IMR-90 (cell line): ENCODE measurements around the gene ZBTB11. TPM values are rescaled to one million over a fixed set of nuclear protein-coding genes. Genes with fewer than 3 reads are reported as not detected.
"Not testable (repeated sequence)": the region's sequence is repeated elsewhere in the genome, so short reads cannot be mapped to it uniquely, and the experiment has no call there.

ENCODE experiments used
- ATAC-seq: fragments of 200-7000 bp; cut with Tn5 transposase; 2 replicates; pipeline ENCODE4 v1.9.1; 2020; ENCODE audit warnings: low read depth, mild to moderate bottlenecking, moderate library complexity
- BruUV-seq: library from RNA; stranded (reverse); fragments of 400-500 nt; replicated peaks from 2 replicates; lab custom pipeline; 2021; lab: Mats Ljungman, UMichigan
- CTCF ChIA-PET: fragments of 300-600 bp; formaldehyde crosslinking; extraction: SDS; loops from one replicate; lab custom pipeline; 2021; ENCODE audit warnings: antibody characterized with exemption; lab: Yijun Ruan, JAX
- POLR2A ChIA-PET: fragments of 300-600 bp; sonication (Branson Sonifier 250); formaldehyde crosslinking; loops from one replicate; lab custom pipeline; 2022; ENCODE audit warnings: antibody characterized with exemption; ENCODE audit not compliant: unreplicated experiment; lab: Charles Lee
- DNase-seq: peaks from one replicate; pipeline ENCODE4 v3.0.0; 2013
- H2AFZ ChIP-seq: replicated peaks from 2 replicates; pipeline ENCODE3; 2013; ENCODE audit warnings: low read length, mild to moderate bottlenecking; ENCODE audit not compliant: poor library complexity
- H2AK5ac ChIP-seq: 2 replicates; pipeline ENCODE4 v1.6.1; 2013; ENCODE audit warnings: low read depth, low read length, inconsistent platforms
- H2AK9ac ChIP-seq: replicated peaks from 2 replicates; pipeline ENCODE3; 2013; ENCODE audit warnings: mild to moderate bottlenecking, low read depth, low read length, moderate library complexity; ENCODE audit not compliant: poor library complexity
- H2BK120ac ChIP-seq: 2 replicates; pipeline ENCODE4 v1.6.1; 2013; ENCODE audit warnings: low read depth, low read length, inconsistent platforms
- H2BK15ac ChIP-seq: 3 replicates; pipeline ENCODE4 v1.6.1; 2013; ENCODE audit warnings: low read depth, low read length, inconsistent platforms
- H2BK20ac ChIP-seq: 2 replicates; pipeline ENCODE4 v1.6.1; 2013; ENCODE audit warnings: low read depth, mild to moderate bottlenecking, inconsistent platforms, low read length, moderate library complexity
- H2BK5ac ChIP-seq: 2 replicates; pipeline ENCODE4 v1.6.1; 2013; ENCODE audit warnings: mild to moderate bottlenecking, low read depth, low read length, inconsistent platforms; ENCODE audit not compliant: poor library complexity, severe bottlenecking
- H3K14ac ChIP-seq: replicated peaks from 2 replicates; pipeline ENCODE4 v1.6.1; 2013; ENCODE audit warnings: low read depth, low read length, inconsistent platforms
- H3K18ac ChIP-seq: 2 replicates; pipeline ENCODE4 v1.6.1; 2013; ENCODE audit warnings: low read depth, low read length, control low read depth
- H3K23ac ChIP-seq: 2 replicates; pipeline ENCODE4 v1.6.1; 2013; ENCODE audit warnings: low read depth, low read length, inconsistent platforms
- H3K27ac ChIP-seq: 2 replicates; pipeline ENCODE4 v1.5.1; 2013; ENCODE audit warnings: mild to moderate bottlenecking, control low read depth, low read length; ENCODE audit not compliant: insufficient read depth
- H3K27me3 ChIP-seq: 2 replicates; pipeline ENCODE4 v1.6.1; 2013; ENCODE audit warnings: low read length; ENCODE audit not compliant: control insufficient read depth, insufficient read depth
- H3K36me3 ChIP-seq: 2 replicates; pipeline ENCODE4 v1.6.1; 2013; ENCODE audit warnings: low read length, mixed read lengths; ENCODE audit not compliant: control insufficient read depth, insufficient read depth
- H3K4ac ChIP-seq: 2 replicates; pipeline ENCODE4 v1.6.1; 2013; ENCODE audit warnings: low read depth, low read length, inconsistent platforms
- H3K4me1 ChIP-seq: 2 replicates; pipeline ENCODE4 v1.6.1; 2013; ENCODE audit warnings: low read length, mixed read lengths; ENCODE audit not compliant: control insufficient read depth, insufficient read depth
- H3K4me2 ChIP-seq: 2 replicates; pipeline ENCODE4 v1.6.1; 2013; ENCODE audit warnings: low read depth, mild to moderate bottlenecking, control low read depth, low read length, moderate library complexity
- H3K4me3 ChIP-seq: 2 replicates; pipeline ENCODE4 v1.5.1; 2013; ENCODE audit warnings: low read depth, mild to moderate bottlenecking, control low read depth, low read length, moderate library complexity; ENCODE audit not compliant: insufficient read depth
- H3K56ac ChIP-seq: 2 replicates; pipeline ENCODE4 v1.6.1; 2013; ENCODE audit warnings: low read length, inconsistent platforms; ENCODE audit not compliant: insufficient read depth; ENCODE audit errors: extremely low read depth
- H3K79me1 ChIP-seq, 2 experiments: 2 replicates each; pipeline ENCODE4 v1.6.1; 2013; ENCODE audit warnings: low read length in 2 of 2, inconsistent platforms in 1 of 2, low read depth in 1 of 2
- H3K9ac ChIP-seq: 2 replicates; pipeline ENCODE4 v1.6.1; 2013; ENCODE audit warnings: low read depth, low read length, control low read depth
- H3K9me1 ChIP-seq: 2 replicates; pipeline ENCODE4 v1.6.1; 2013; ENCODE audit warnings: low read length, inconsistent platforms; ENCODE audit not compliant: insufficient read depth
- H3K9me3 ChIP-seq: 2 replicates; pipeline ENCODE4 v1.6.1; 2013; ENCODE audit warnings: low read length; ENCODE audit not compliant: control insufficient read depth, insufficient read depth
- H4K20me1 ChIP-seq: 2 replicates; pipeline ENCODE4 v1.6.1; 2013; ENCODE audit warnings: low read length, inconsistent platforms; ENCODE audit not compliant: insufficient read depth
- H4K5ac ChIP-seq: 2 replicates; pipeline ENCODE4 v1.6.1; 2013; ENCODE audit warnings: mild to moderate bottlenecking, low read depth, low read length, control low read depth
- H4K8ac ChIP-seq, 2 experiments: 2 replicates each; pipeline ENCODE4 v1.6.1; 2013; ENCODE audit warnings: low read depth in 2 of 2, low read length in 2 of 2, control low read depth in 1 of 2, inconsistent platforms in 1 of 2
- H4K91ac ChIP-seq: 2 replicates; pipeline ENCODE4 v1.6.1; 2013; ENCODE audit warnings: low read depth, low read length, inconsistent platforms; ENCODE audit not compliant: insufficient read depth
- WGBS, 2 experiments: methylation state at CpG; one replicate each; pipeline versions ENCODE4 v1.1.5 to v1.1.7; 2013; ENCODE audit warnings: missing lambda C conversion rate in 2 of 2; ENCODE audit not compliant: insufficient read length in 1 of 2; ENCODE audit errors: extremely low coverage in 2 of 2; 5-methylcytosine and 5-hydroxymethylcytosine counted together
- dilution Hi-C: fragments of 300-500 bp; cut with HindIII; formaldehyde crosslinking; loops from one replicate; pipeline ENCODE4 v1.14.3; 2018; ENCODE audit warnings: low sequenced_read_pairs; ENCODE audit not compliant: unreplicated experiment
- in situ Hi-C: fragments of 300-500 bp; cut with MboI; formaldehyde crosslinking; loops from 3 replicates; pipeline ENCODE4 v1.14.3; 2019; ENCODE audit warnings: low sequenced_read_pairs, inconsistent platforms, mixed read lengths
- intact Hi-C: fragments of 100-400 bp; cut with micrococcal nuclease; formaldehyde crosslinking; loops from 2 replicates; pipeline ENCODE4 v1.10.0; 2022
- polyA plus RNA-seq, 3 experiments: library from polyadenylated mRNA; depleted of rRNA; stranded (reverse); fragments of >200 nt; gene quantifications; 2 replicates each; pipeline ENCODE4 v1.2.3, GENCODE V29; 2012; ENCODE audit warnings: low replicate concordance in 1 of 3
- total RNA-seq: library from RNA; depleted of rRNA; stranded (reverse); fragments of >200 nt; gene quantifications from 2 replicates; pipeline ENCODE4 v1.2.3, GENCODE V29; 2012

ZBTB11 gene
- total and polyA plus RNA-seq, 2 of the 4 experiments (the other 2 are of a cell fraction), result 6.0 to 17.2 TPM

DNA sequence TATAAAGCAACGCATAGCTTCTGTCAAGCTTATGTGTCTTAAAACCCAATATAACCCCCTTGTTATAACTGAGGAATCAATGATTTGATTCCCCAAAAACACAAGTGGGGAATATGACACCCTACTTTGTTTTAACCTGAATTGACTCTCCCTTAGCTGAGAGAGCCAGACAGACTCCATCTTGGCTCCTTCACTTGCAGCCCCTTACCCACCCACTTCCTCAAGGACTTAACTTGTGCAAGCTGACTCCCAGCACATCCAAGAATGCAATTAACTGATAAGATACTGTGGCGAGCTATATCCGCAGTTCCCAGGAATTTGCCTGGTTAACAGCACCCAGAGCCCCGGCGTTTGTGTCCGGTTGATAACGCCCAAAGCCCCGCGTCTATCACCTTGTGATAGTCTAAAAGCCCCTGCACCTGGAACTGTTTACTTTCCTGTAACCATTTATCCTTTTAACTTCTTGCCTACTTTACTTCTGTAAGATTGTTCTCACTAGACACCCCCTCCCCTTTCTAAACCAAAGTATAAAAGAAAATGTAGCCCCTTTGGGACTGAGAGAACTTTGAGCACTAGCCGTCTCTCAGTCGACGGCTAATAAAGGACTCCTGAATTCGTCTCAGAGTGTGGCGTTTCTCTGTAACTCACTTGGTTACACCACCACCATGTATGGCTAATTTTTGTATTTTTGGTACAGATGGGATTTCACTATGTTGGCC lies 35.4 kb downstream of the ZBTB11 start:
- H4K5ac ChIP-seq, H2BK5ac ChIP-seq, H2BK120ac ChIP-seq, H2AK5ac ChIP-seq, H3K18ac ChIP-seq, H3K9me1 ChIP-seq, dilution Hi-C loops, H2BK15ac ChIP-seq, H3K23ac ChIP-seq, in situ Hi-C loops, H3K27ac ChIP-seq, H3K4ac ChIP-seq, intact Hi-C loops, H3K4me2 ChIP-seq, POLR2A ChIA-PET, ATAC-seq, H3K56ac ChIP-seq, H2BK20ac ChIP-seq, H3K79me1 ChIP-seq, H3K9ac ChIP-seq, H3K36me3 ChIP-seq, H3K4me1 ChIP-seq, CTCF ChIA-PET, H4K8ac ChIP-seq, H3K4me3 ChIP-seq, H4K20me1 ChIP-seq, H3K9me3 ChIP-seq, DNase-seq, BruUV-seq, H2AFZ ChIP-seq, H3K14ac ChIP-seq, H3K27me3 ChIP-seq, H2AK9ac ChIP-seq, H4K91ac ChIP-seq: not testable (repeated sequence)
- no CpG with 5 or more reads among the region's 14 CpGs for WGBS, 2 experiments
